GM19395 (cell line): Measurements from ENCODE around the gene HUS1B.

Source experiments
- ATAC-seq: cut with Tn5 transposase; IDR thresholded peaks from one replicate; pipeline ENCODE4 v1.9.1; 2021; ENCODE audit warnings: mild to moderate bottlenecking, moderate library complexity; ENCODE audit not compliant: unreplicated experiment

Gene HUS1B

DNA sequence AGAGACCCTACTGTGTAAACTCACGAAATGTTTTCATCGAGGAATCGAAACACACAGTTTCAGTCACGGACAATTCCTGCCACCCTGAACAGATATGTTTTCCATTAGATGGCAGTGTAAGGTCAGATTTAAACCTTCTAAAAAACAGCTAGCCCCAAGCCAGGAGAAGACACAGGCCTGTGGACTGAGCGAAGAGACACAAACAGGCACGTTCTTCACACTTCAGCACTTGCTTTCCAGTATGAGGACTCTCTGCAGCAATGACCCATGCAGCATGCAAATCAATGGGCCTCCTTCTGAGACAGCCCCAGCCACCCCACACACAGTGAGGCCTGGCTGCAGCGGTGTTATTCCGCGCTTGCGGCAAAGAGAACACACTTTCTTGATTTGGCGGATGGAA is 31.9 kb downstream of the HUS1B start:
- ATAC-seq = no peak

DNA sequence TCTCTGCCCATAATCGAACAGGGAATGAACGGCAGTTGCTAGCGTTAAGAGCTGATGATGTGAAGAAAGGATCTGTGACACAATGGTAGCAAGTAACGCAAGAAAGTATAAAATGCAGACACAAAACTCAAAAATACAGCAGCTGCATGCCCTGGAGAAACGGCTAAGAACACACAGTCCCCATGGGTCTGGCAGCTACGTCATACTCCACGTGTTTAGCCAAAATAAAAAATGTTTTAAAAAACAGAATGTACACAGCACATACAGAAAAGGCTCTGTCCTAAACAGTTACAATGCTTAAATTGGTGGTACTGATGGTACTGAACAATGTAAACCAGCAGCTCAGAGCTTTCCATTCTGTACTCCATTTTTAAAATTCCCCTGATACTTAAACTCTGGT is 34.4 kb downstream of the HUS1B start:
- no peak for ATAC-seq

DNA sequence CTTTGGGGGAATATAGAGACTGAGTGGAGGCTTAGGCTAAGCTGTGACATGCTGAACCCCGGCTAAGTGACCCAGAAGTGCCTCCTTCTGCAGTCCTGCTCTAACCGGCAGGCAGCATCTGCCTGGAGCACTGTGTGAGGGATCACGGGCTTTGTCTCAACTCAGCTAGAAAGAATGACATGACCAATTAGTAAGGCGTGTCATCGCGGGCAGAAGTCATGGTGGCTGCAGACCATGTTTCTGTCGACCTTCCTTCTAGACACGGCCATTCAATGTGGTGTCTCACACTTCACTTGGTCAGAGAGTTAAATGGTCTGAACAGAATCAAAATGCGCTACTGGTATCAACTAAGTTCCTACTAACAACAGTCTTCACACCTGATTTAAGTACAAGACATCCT is 35.0 kb downstream of the HUS1B start:
- no peak for ATAC-seq

DNA sequence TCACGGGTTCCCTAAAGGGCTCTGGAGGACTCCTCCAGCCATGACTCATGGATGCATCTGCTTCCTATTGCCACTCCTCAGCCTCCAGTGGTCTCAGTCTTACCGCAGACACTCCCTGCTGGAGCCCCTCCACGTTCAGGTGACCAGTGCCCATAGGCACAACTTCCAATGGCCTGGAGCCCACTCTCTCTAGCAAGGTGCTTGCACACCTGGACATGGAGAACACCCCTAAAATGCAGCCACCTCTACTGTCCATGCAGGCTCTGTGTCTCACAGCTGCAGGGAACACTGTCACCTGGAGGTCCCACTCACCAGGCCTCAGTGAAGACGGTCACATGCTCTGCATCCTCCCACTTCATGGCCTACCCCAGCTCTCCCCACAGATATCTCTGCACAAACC is 36.0 kb downstream of the HUS1B start:
- no peak for ATAC-seq

DNA sequence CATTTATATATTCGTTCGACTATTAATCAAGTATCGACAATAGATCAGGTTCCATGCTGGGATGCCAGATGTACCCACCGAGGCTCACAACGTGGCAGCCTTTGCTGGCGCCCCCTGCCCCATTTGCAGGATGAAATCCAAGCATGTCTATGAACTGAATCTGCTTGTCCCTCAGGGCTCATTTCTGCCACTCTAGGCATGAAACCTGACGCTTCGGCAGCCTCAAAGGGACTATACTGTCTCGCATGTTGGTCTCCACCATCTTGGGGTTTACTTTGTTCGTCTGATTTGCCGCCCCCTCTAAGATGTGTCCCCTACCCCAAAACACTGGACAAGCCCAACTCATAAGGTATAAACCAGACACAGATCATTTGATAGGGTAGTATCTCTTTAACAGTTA is 36.7 kb downstream of the HUS1B start:
- no peak for ATAC-seq

DNA sequence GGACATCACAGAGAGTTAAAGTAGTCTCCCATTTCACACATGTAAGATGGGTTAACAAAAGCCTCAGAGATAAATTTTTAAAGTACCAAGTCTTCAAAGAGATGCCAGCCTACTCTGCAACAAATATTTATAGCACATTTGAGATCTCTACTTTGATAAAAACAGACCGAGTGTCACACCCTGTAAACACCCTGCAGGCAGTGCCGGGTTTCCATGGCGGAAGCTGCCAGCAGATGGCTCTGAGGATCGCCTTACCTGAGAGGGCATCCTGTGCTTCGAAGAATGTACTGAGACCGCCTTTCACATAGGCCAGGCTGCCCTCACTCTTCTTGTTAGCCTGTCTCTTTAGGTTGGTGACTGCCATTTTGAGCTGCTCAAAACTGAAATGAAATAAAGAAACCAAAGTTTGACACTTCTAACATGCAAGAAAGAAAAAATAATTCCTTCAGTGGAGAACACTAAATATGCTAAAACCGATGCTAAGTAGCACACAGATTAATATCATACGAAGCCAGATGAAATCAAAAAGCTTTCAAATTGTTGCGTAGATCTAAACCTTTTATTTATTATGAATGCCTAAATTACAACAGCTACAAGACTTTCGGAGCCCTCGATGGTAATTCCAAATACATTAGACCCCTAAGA is 39.3 kb downstream of the HUS1B start:
- no peak for ATAC-seq

DNA sequence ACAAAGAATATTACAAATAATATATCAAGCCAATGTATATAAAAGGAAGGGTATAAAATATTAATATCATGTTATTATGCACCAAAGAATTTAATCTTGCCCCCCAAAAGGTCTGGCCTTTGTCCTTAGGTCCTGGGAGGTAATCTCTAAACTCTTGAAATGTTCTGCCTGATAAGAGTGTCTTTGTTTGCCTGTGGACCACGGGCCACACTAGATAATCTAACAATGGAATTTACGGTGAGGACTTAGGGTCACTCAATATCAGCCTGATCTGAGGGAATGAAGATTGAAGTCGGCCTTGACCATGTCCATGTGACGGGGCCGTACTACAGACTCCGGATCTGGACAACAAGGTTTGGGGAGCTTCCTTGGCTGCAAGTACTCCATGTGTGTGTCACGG is 42.9 kb downstream of the HUS1B start:
- ATAC-seq = no peak

DNA sequence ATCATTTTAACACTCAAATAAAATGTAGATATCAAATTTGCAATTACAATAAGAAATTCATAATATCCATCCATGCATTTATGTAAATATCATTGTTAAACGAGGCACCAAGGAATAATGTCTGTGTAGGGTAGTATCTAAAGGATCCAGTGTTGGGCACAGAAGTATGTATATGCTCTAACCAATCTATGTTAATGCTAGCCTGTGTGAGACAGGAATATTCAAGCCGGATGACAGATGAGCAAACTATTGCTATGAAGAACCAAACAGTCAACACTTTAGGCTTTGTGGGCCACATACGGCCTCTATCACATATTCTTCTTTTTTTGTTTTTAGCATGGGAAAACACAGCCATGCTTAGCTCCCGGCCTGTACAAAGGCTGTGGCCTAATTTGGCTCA is 45.0 kb downstream of the HUS1B start:
- no peak for ATAC-seq

DNA sequence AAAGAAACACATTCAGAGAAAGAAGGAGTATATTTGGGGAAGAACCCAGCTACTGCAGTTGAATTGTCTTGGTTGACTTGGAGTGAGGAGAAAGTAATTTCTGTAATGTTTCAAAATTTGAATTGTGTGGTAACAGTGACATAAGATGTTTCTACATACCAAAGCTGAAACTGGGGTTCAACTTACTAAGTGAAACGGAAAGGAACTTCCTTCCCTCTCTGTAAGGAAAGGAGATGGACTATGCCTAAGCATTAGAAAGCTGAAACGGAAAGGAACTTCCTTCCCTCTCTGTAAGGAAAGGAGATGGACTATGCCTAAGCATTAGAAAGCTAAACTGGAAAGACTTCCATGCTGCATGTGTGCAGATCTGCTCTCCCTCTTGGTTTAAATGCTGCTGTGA is 46.0 kb downstream of the HUS1B start:
- no peak for ATAC-seq

DNA sequence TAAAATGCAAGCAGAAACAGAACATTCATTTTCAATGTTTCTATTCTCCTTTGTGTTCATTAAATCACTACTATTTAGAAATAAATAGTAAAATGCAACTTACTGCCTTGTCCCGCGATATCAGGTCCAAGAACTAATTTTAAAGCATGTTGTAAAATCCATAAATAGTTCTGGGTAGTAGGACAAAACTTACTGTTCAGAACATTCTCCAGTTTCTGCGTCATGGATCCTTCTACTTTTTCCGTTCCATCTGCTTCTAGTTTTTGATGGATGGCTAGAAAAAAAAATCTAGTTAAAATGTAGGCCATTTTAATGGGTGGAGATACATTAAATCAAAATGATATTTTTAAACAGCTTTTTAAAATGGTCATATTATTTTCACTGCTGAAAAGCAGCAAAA is 47.0 kb downstream of the HUS1B start:
- ATAC-seq = no peak

DNA sequence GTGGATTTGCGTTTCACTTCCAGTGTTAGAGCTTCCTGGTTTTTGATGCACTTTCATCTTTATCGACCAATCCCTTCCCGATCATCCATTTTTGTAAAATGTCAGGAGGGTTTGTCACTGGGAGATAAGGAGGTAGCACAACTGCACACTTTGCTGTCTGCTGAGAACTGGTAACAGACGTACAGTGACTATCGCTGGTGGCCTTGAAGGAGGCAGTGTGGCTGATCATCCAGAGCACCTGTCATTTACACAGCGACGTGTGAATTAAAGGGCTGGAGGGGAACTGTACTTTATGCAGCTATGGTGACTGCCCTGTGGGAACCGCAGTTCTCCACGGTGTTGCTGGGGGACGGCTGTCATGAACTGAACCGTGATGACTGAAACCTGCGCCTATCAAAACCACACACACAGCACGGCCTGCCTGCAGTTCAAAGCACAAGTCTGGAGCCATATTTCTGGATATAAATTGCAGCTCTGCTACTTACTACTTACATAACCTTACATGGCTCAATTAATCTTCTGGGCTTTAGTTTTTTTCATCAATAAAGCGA is 50.0 kb downstream of the HUS1B start:
- no peak for ATAC-seq
